ENCODE results near the gene PDLIM7.

PDLIM7 gene

GRCh38 chr5:177449140-177450061 lies 48.0 kb downstream of the PDLIM7 start:
- no peak overlapping the region for H3K4me3 ChIP-seq (replicated peaks; ENCODE audit: low read depth, low read length)
- DNase-seq (ENCODE audit: low read depth): no peak
- TF ChIP-seq CTCF (IDR thresholded peaks at IDR 0.05; ENCODE audit: low read length, missing control alignments): no peak

- DNase-seq (ENCODE audit: low read depth): no peak
- H3K4me3 ChIP-seq (replicated peaks; ENCODE audit: low read depth, low read length): no peak overlapping the region
- no peak for TF ChIP-seq CTCF (IDR thresholded peaks at IDR 0.05; ENCODE audit: low read length, missing control alignments)
Observed at GRCh38 chr5:177448244-177448950, 49.0 kb downstream of the PDLIM7 start.

GRCh38 chr5:177447611-177448243 lies 49.7 kb downstream of the PDLIM7 start:
- no peak for TF ChIP-seq CTCF (IDR thresholded peaks at IDR 0.05; ENCODE audit: low read length, missing control alignments)
- DNase-seq (ENCODE audit: low read depth): peak; percentile 74
- peak overlapping the region; percentile 60 for H3K4me3 ChIP-seq (replicated peaks; ENCODE audit: low read depth, low read length)

GRCh38 chr5:177447066-177447610 lies 50.3 kb downstream of the PDLIM7 start:
- peak; percentile 36 for DNase-seq (ENCODE audit: low read depth)
- TF ChIP-seq CTCF (IDR thresholded peaks at IDR 0.05; ENCODE audit: low read length, missing control alignments): no peak
- H3K4me3 ChIP-seq (replicated peaks; ENCODE audit: low read depth, low read length): peak overlapping the region; percentile 60

GRCh38 chr5:177446200-177447065 lies 51.0 kb downstream of the PDLIM7 start, which contains the start of gene PRR7:
Gene PRR7, plus strand, starts transcription at chr5:177446814. Its CDS starts 8,254 bp downstream, at chr5:177455068.
- peak; percentile 59 for DNase-seq (ENCODE audit: low read depth)
- H3K4me3 ChIP-seq (replicated peaks; ENCODE audit: low read depth, low read length): peak within 1 kb of the TSS; percentile 60
- no peak for TF ChIP-seq CTCF (IDR thresholded peaks at IDR 0.05; ENCODE audit: low read length, missing control alignments)

- DNase-seq (ENCODE audit: low read depth): no peak
- peak overlapping the region; percentile 60 for H3K4me3 ChIP-seq (replicated peaks; ENCODE audit: low read depth, low read length)
- TF ChIP-seq CTCF (IDR thresholded peaks at IDR 0.05; ENCODE audit: low read length, missing control alignments): no peak
Observed at GRCh38 chr5:177445917-177446199, 51.5 kb downstream of the PDLIM7 start.

Measured in fibroblast of pulmonary artery (primary cell).